Osteoblast (primary cell): ENCODE measurements around the gene FAM3D. TPM values are rescaled to one million over a fixed set of nuclear protein-coding genes. Genes with fewer than 3 reads are reported as not detected.
"Not testable (repeated sequence)": the region's sequence is repeated elsewhere in the genome, so short reads cannot be mapped to it uniquely, and the experiment has no call there.

Experiments used
- DNase-seq: peaks from one replicate; pipeline ENCODE4 v3.0.0; 2011; ENCODE audit warnings: low spot score, mixed read lengths; ENCODE audit not compliant: insufficient read length; ENCODE audit errors: missing footprints
- H2AFZ ChIP-seq: 2 replicates; pipeline ENCODE4 v1.6.0; 2011; ENCODE audit warnings: mild to moderate bottlenecking, low read length
- H3K27ac ChIP-seq: 2 replicates; pipeline ENCODE4 v1.5.1; 2011; ENCODE audit warnings: mild to moderate bottlenecking, low read depth, low read length, moderate library complexity
- H3K27me3 ChIP-seq: 2 replicates; pipeline ENCODE4 v1.6.0; 2012; ENCODE audit warnings: mild to moderate bottlenecking, control low read depth, inconsistent platforms, low read length, moderate library complexity; ENCODE audit not compliant: insufficient read depth
- H3K36me3 ChIP-seq: 2 replicates; pipeline ENCODE4 v1.5.1; 2011; ENCODE audit warnings: mild to moderate bottlenecking, low read length, control low read depth, moderate library complexity; ENCODE audit not compliant: insufficient read depth
- H3K4me1 ChIP-seq: 2 replicates; pipeline ENCODE4 v1.5.1; 2011; ENCODE audit warnings: mild to moderate bottlenecking, low read length, control low read depth, moderate library complexity; ENCODE audit not compliant: insufficient read depth
- H3K4me2 ChIP-seq: 2 replicates; pipeline ENCODE4 v1.6.0; 2011; ENCODE audit warnings: mild to moderate bottlenecking, low read length; ENCODE audit not compliant: insufficient read depth
- H3K4me3 ChIP-seq: fragments of 200-600 bp; sonication (generic); 3 replicates; pipeline ENCODE4 v1.5.1; 2012; ENCODE audit warnings: mild to moderate bottlenecking, low read length, inconsistent platforms; ENCODE audit not compliant: insufficient read depth
- H3K79me2 ChIP-seq: 2 replicates; pipeline ENCODE4 v1.6.0; 2012; ENCODE audit warnings: mild to moderate bottlenecking, low read length, control low read depth, inconsistent platforms; ENCODE audit not compliant: insufficient read depth
- H3K9me3 ChIP-seq: 2 replicates; pipeline ENCODE4 v1.5.1; 2011; ENCODE audit warnings: low read depth, low read length, control low read depth
- H4K20me1 ChIP-seq: 2 replicates; pipeline ENCODE4 v1.6.0; 2012; ENCODE audit warnings: mild to moderate bottlenecking, low read length, control low read depth; ENCODE audit not compliant: insufficient read depth
- CTCF ChIP-seq: IDR thresholded peaks from 2 replicates; pipeline ENCODE4 v1.5.1; 2011; ENCODE audit warnings: mild to moderate bottlenecking, low read depth, low read length, moderate library complexity; ENCODE audit errors: extremely low read depth
- total RNA-seq: library from RNA; depleted of rRNA; stranded (reverse); fragments of >200 nt; gene quantifications from 2 replicates; pipeline ENCODE4 v1.2.3, GENCODE V29; 2012

The FAM3D gene
- total RNA-seq, result not detected in 2 replicates

GRCh38 chr3:58666683-58667082, at the start of gene FAM3D:
TSS of gene FAM3D (minus strand) at chr3:58666774. CDS start at chr3:58655563, 11,211 bp downstream.
- H3K4me1 ChIP-seq, result no peaks in the 10 kb centered on the region
- H3K79me2 ChIP-seq, result no peaks in the 10 kb centered on the region
- H3K9me3 ChIP-seq, result no peaks in the 10 kb centered on the region
- H4K20me1 ChIP-seq, result no peaks in the 10 kb centered on the region
- DNase-seq, result no peak
- no peaks in the 10 kb centered on the region for H3K27me3 ChIP-seq
- H3K27ac ChIP-seq, result no peak within 1 kb of the TSS
- H3K4me3 ChIP-seq, result no peak within 1 kb of the TSS
- H3K36me3 ChIP-seq, result no peaks in the 10 kb centered on the region
- H2AFZ ChIP-seq, result no peak within 1 kb of the TSS
- no peak within 1 kb of the TSS for H3K4me2 ChIP-seq
- TF ChIP-seq CTCF, result no peak

GRCh38 chr3:58713715-58714401, 47.3 kb upstream of the FAM3D start:
- no peak overlapping the region for H3K27ac ChIP-seq
- no peaks in the 10 kb centered on the region for H3K36me3 ChIP-seq
- no peak overlapping the region for H2AFZ ChIP-seq
- no peak overlapping the region for H3K4me3 ChIP-seq
- no peaks in the 10 kb centered on the region for H3K4me1 ChIP-seq
- DNase-seq, result no peak
- no peaks in the 10 kb centered on the region for H3K79me2 ChIP-seq
- TF ChIP-seq CTCF, result no peak
- no peaks in the 10 kb centered on the region for H3K9me3 ChIP-seq
- no peaks in the 10 kb centered on the region for H4K20me1 ChIP-seq
- no peak overlapping the region for H3K4me2 ChIP-seq
- H3K27me3 ChIP-seq, result no peaks in the 10 kb centered on the region

- Histone ChIP-seq H4K20me1 (no peaks in the 10 kb centered on the region), H3K27ac (no peak overlapping the region), H3K4me2 (no peak overlapping the region), H3K4me3 (no peak overlapping the region), H3K36me3 (no peaks in the 10 kb centered on the region), H3K4me1 (no peaks in the 10 kb centered on the region), H3K9me3 (no peaks in the 10 kb centered on the region), H2AFZ (no peak overlapping the region), H3K79me2 (no peaks in the 10 kb centered on the region), H3K27me3 (no peaks in the 10 kb centered on the region)
- no peak for DNase-seq
- no peak for TF ChIP-seq CTCF
Observed at GRCh38 chr3:58711871-58712270, 45.3 kb upstream of the FAM3D start.

GRCh38 chr3:58708983-58709382, 42.4 kb upstream of the FAM3D start:
- not testable (repeated sequence) for H3K27me3 ChIP-seq, H3K36me3 ChIP-seq, H4K20me1 ChIP-seq, H3K27ac ChIP-seq, H3K4me2 ChIP-seq, DNase-seq, H3K79me2 ChIP-seq, H3K4me3 ChIP-seq, H3K4me1 ChIP-seq, H3K9me3 ChIP-seq, H2AFZ ChIP-seq
